T-helper 22 cell (primary cell): ENCODE results near the gene RARRES2.
"Not testable (repeated sequence)": the region's sequence is repeated elsewhere in the genome, so short reads cannot be mapped to it uniquely, and the experiment has no call there.

Experiments
- DNase-seq: peaks from one replicate; pipeline ENCODE4 v3.0.0-alpha.2; 2020; ENCODE audit warnings: low read depth

RARRES2 gene

GRCh38 chr7:150316987-150317386 lies 24.4 kb downstream of the RARRES2 start:
- DNase-seq: not testable (repeated sequence)

- no peak for DNase-seq
Measured at GRCh38 chr7:150314639-150315239, 26.7 kb downstream of the RARRES2 start.

GRCh38 chr7:150313870-150314269 lies 27.6 kb downstream of the RARRES2 start:
- DNase-seq: no peak

- no peak for DNase-seq
Measured at GRCh38 chr7:150313367-150313809, 28.0 kb downstream of the RARRES2 start.

- not testable (repeated sequence) for DNase-seq
Measured at GRCh38 chr7:150312649-150313366, 28.6 kb downstream of the RARRES2 start.

- no peak for DNase-seq
Measured at GRCh38 chr7:150311711-150312110, 29.7 kb downstream of the RARRES2 start.

GRCh38 chr7:150311146-150311545 lies 30.3 kb downstream of the RARRES2 start:
- DNase-seq: no peak

GRCh38 chr7:150308575-150308974 lies 32.9 kb downstream of the RARRES2 start:
- no peak for DNase-seq

GRCh38 chr7:150307904-150308303 lies 33.5 kb downstream of the RARRES2 start:
- DNase-seq: no peak

- no peak for DNase-seq
Measured at GRCh38 chr7:150307129-150307528, 34.3 kb downstream of the RARRES2 start.

GRCh38 chr7:150306377-150306776 lies 35.1 kb downstream of the RARRES2 start:
- not testable (repeated sequence) for DNase-seq

GRCh38 chr7:150305903-150306284 lies 35.5 kb downstream of the RARRES2 start:
- not testable (repeated sequence) for DNase-seq

- DNase-seq: not testable (repeated sequence)
Measured at GRCh38 chr7:150305259-150305902, 36.0 kb downstream of the RARRES2 start.

GRCh38 chr7:150304499-150305258 lies 36.8 kb downstream of the RARRES2 start:
- not testable (repeated sequence) for DNase-seq

GRCh38 chr7:150302908-150303310 lies 38.5 kb downstream of the RARRES2 start:
- not testable (repeated sequence) for DNase-seq

- not testable (repeated sequence) for DNase-seq
Measured at GRCh38 chr7:150297978-150298377, 43.5 kb downstream of the RARRES2 start.

GRCh38 chr7:150296802-150297201 lies 44.6 kb downstream of the RARRES2 start:
- DNase-seq: not testable (repeated sequence)

- not testable (repeated sequence) for DNase-seq
Measured at GRCh38 chr7:150295614-150296013, 45.8 kb downstream of the RARRES2 start.

- not testable (repeated sequence) for DNase-seq
Measured at GRCh38 chr7:150295027-150295426, 46.4 kb downstream of the RARRES2 start.

GRCh38 chr7:150290317-150290716 lies 51.1 kb downstream of the RARRES2 start:
- DNase-seq: not testable (repeated sequence)

GRCh38 chr7:150288816-150289215 lies 52.6 kb downstream of the RARRES2 start:
- not testable (repeated sequence) for DNase-seq
